Activated CD8-positive, alpha-beta memory T cell treated with anti-CD3 and anti-CD28 coated beads for 36 hours (primary cell): ENCODE results near the gene EMC10. TPM values are rescaled to one million over a fixed set of nuclear protein-coding genes. Genes with fewer than 3 reads are reported as not detected.

Experiments used
- CTCF ChIA-PET: fragments of 350-600 bp; sonication (Branson Sonifier 250); formaldehyde crosslinking; loops from one replicate; lab custom pipeline; 2021; ENCODE audit warnings: antibody characterized with exemption; lab: Charles Lee
- POLR2A ChIA-PET: fragments of 350-600 bp; sonication (Branson Sonifier 250); formaldehyde crosslinking; loops from one replicate; lab custom pipeline; 2021; ENCODE audit warnings: antibody characterized with exemption; lab: Charles Lee
- total RNA-seq, 2 experiments: library from RNA; stranded (reverse); gene quantifications; one replicate each; pipeline ENCODE4 v1.2.3, GENCODE V29; 2021

Gene EMC10
- total RNA-seq, 2 experiments from 2014 or later, result 65.0 to 67.0 TPM

- ChIA-PET POLR2A (interaction anchor here (0.5 kb wide), 1 partner anchor 1013 kb away, joined by 3 read pairs; no protein-coding TSS in a partner anchor), CTCF (no interaction called here)
Measured at GRCh38 chr19:50508843-50509190, 32.5 kb downstream of the EMC10 start.

GRCh38 chr19:50509366-50509765, 33.1 kb downstream of the EMC10 start:
- ChIA-PET CTCF (interaction anchor here (0.6 kb wide), 1 partner anchor 29 kb away, joined by 3 read pairs; no protein-coding TSS in a partner anchor), POLR2A (no interaction called here)

GRCh38 chr19:50510121-50510670, 33.9 kb downstream of the EMC10 start:
- CTCF ChIA-PET, result interaction anchor here (0.6 to 2.5 kb wide), 2 partner anchors 46 to 194 kb away, joined by 3 to 9 read pairs; no protein-coding TSS in a partner anchor

GRCh38 chr19:50510700-50511068, 34.4 kb downstream of the EMC10 start:
- CTCF ChIA-PET, result interaction anchor here (2.5 kb wide), 1 partner anchor 46 kb away, joined by 9 read pairs; no protein-coding TSS in a partner anchor
- POLR2A ChIA-PET, result interaction anchor here (1.3 kb wide), 1 partner anchor 135 kb away, joined by 4 read pairs; the partner anchor contains the start of gene NR1H2

More at GRCh38 chr19:50510121-50510670, 33.9 kb downstream of the EMC10 start:
- POLR2A ChIA-PET, result interaction anchor here (0.6 kb wide), 1 partner anchor 31 kb away, joined by 4 read pairs; no protein-coding TSS in a partner anchor

- ChIA-PET CTCF (interaction anchor here (0.6 to 2.5 kb wide), 3 partner anchors 32 to 127 kb away, joined by 3 to 9 read pairs (median 3); no protein-coding TSS in a partner anchor), POLR2A (interaction anchor here (1.3 kb wide), 1 partner anchor 135 kb away, joined by 4 read pairs; the partner anchor contains the start of gene NR1H2)
Measured at GRCh38 chr19:50511069-50511822, 34.9 kb downstream of the EMC10 start, which contains the start of gene JOSD2. Gene JOSD2 (minus strand): TSS chr19:50511191. CDS start chr19:50510431, 760 bp downstream.

GRCh38 chr19:50512112-50512998, 36.0 kb downstream of the EMC10 start:
- CTCF ChIA-PET, result interaction anchor here (0.6 to 2.5 kb wide), 3 partner anchors 34 to 128 kb away, joined by 3 to 9 read pairs (median 3); no protein-coding TSS in a partner anchor
- POLR2A ChIA-PET, result interaction anchor here (1.3 kb wide), 1 partner anchor 136 kb away, joined by 4 read pairs; the partner anchor contains the start of gene NR1H2

- ChIA-PET CTCF (no interaction called here), POLR2A (no interaction called here)
Measured at GRCh38 chr19:50512999-50513745, 36.9 kb downstream of the EMC10 start.

GRCh38 chr19:50513746-50514345, 37.5 kb downstream of the EMC10 start, which contains the start of gene ASPDH:
Gene ASPDH (minus strand): TSS chr19:50513913. CDS start chr19:50513823, 90 bp downstream.
- CTCF ChIA-PET, result no interaction called here
- POLR2A ChIA-PET, result no interaction called here

GRCh38 chr19:50514346-50515167, 38.2 kb downstream of the EMC10 start:
- CTCF ChIA-PET, result interaction anchor here (1.1 kb wide), 1 partner anchor 52 kb away, joined by 3 read pairs; no protein-coding TSS in a partner anchor
- POLR2A ChIA-PET, result no interaction called here

GRCh38 chr19:50515168-50515561, 38.9 kb downstream of the EMC10 start:
- ChIA-PET POLR2A (no interaction called here), CTCF (interaction anchor here (1.1 kb wide), 1 partner anchor 53 kb away, joined by 3 read pairs; no protein-coding TSS in a partner anchor)

GRCh38 chr19:50516456-50516855, 40.1 kb downstream of the EMC10 start:
- ChIA-PET POLR2A (no interaction called here), CTCF (no interaction called here)

GRCh38 chr19:50516964-50517703, 40.8 kb downstream of the EMC10 start:
- ChIA-PET CTCF (no interaction called here), POLR2A (no interaction called here)

GRCh38 chr19:50517704-50518075, 41.4 kb downstream of the EMC10 start:
- POLR2A ChIA-PET, result no interaction called here
- CTCF ChIA-PET, result no interaction called here

GRCh38 chr19:50518091-50519005, 42.0 kb downstream of the EMC10 start:
- CTCF ChIA-PET, result interaction anchor here (0.8 kb wide), 1 partner anchor 38 kb away, joined by 3 read pairs; no protein-coding TSS in a partner anchor
- POLR2A ChIA-PET, result no interaction called here

GRCh38 chr19:50519006-50519575, 42.8 kb downstream of the EMC10 start:
- ChIA-PET POLR2A (no interaction called here), CTCF (no interaction called here)
